ENCODE measurements around the gene AGAP2. TPM values are rescaled to one million over a fixed set of nuclear protein-coding genes. Genes with fewer than 3 reads are reported as not detected.

The AGAP2 gene
- total RNA-seq, 1 donor from 2014 or later, result 0.14 TPM

DNA sequence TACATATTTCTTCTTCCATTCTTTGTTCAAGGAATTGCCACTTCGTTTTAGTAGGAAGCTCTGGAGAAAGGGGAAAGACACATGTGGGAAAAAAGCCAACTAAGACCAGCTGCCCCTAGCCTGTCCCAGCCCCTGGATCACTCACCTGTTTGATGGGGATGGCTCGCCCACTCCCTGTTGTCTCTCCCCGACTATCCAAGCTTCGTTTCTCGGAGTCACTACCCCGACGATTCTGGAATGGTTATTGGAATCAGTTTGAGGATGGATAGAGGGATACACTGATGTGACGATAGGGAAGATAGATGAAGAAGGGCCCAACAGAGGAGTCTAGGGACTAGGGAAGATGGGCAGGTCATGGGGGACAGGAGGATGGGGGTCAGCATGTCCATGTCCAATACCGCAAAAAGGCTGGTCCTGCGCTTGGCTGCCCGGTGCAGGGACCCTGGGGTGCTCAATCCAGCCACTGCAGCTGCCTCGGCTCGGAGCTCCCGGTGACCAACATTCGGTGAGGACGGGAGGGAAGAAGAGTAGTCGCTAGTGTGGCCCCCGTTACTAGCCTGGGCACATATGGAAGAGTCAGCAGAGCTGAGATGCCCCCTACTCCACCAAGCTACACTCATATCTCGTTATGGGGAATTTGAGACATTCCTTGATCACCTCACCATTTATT is 7.0 kb downstream of the AGAP2 start:
- Histone ChIP-seq H3K4me2 (ENCODE audit: low read length) (no peak overlapping the region), H3K4me1 (ENCODE audit: insufficient read depth, low read length) (peaks cover 8% of the 10 kb centered on the region), H4K20me1 (ENCODE audit: insufficient read depth, low read length) (peaks cover 10% of the 10 kb centered on the region), H3K36me3 (ENCODE audit: insufficient read depth, low read length) (no peaks in the 10 kb centered on the region), H3K4me3 (ENCODE audit: insufficient read depth, low read depth, low read length) (no peak overlapping the region), H3K9ac (ENCODE audit: low read length) (no peak overlapping the region), H3K79me2 (ENCODE audit: insufficient read depth, low read length) (no peaks in the 10 kb centered on the region), H2AFZ (ENCODE audit: low read depth, low read length) (no peak overlapping the region), H3K27me3 (ENCODE audit: insufficient read depth, low read length) (peaks cover 57% of the 10 kb centered on the region), H3K27ac (ENCODE audit: low read depth, low read length) (no peak overlapping the region), H3K9me3 (ENCODE audit: insufficient read depth, low read depth, low read length) (no peaks in the 10 kb centered on the region)
- DNase-seq (ENCODE audit: low read depth) (no peak), FAIRE-seq (no peak)
- H3K4me3 Mint-ChIP-seq (ENCODE audit: unreplicated experiment), result no peak overlapping the region
- TF ChIP-seq, protein P1, sequence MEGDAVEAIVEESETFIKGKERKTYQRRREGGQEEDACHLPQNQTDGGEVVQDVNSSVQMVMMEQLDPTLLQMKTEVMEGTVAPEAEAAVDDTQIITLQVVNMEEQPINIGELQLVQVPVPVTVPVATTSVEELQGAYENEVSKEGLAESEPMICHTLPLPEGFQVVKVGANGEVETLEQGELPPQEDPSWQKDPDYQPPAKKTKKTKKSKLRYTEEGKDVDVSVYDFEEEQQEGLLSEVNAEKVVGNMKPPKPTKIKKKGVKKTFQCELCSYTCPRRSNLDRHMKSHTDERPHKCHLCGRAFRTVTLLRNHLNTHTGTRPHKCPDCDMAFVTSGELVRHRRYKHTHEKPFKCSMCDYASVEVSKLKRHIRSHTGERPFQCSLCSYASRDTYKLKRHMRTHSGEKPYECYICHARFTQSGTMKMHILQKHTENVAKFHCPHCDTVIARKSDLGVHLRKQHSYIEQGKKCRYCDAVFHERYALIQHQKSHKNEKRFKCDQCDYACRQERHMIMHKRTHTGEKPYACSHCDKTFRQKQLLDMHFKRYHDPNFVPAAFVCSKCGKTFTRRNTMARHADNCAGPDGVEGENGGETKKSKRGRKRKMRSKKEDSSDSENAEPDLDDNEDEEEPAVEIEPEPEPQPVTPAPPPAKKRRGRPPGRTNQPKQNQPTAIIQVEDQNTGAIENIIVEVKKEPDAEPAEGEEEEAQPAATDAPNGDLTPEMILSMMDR (IDR thresholded peaks at IDR 0.05; ENCODE audit: insufficient read depth, low read depth, low read length), result no peak
- TF ChIP-seq EZH2 (IDR thresholded peaks at IDR 0.05; ENCODE audit: insufficient read depth, low read length), result no peak
- peaks cover 6% of the 10 kb centered on the region for H3K36me3 Mint-ChIP-seq (ENCODE audit: low read depth, unreplicated experiment)
- H3K27me3 Mint-ChIP-seq (ENCODE audit: low read depth, unreplicated experiment), result peaks cover 84% of the 10 kb centered on the region
- H3K9me3 Mint-ChIP-seq (ENCODE audit: unreplicated experiment), result peaks cover 13% of the 10 kb centered on the region
- peaks cover 13% of the 10 kb centered on the region for H3K4me1 Mint-ChIP-seq (ENCODE audit: low read depth, unreplicated experiment)
- no peak overlapping the region for H3K27ac Mint-ChIP-seq (ENCODE audit: unreplicated experiment)

DNA sequence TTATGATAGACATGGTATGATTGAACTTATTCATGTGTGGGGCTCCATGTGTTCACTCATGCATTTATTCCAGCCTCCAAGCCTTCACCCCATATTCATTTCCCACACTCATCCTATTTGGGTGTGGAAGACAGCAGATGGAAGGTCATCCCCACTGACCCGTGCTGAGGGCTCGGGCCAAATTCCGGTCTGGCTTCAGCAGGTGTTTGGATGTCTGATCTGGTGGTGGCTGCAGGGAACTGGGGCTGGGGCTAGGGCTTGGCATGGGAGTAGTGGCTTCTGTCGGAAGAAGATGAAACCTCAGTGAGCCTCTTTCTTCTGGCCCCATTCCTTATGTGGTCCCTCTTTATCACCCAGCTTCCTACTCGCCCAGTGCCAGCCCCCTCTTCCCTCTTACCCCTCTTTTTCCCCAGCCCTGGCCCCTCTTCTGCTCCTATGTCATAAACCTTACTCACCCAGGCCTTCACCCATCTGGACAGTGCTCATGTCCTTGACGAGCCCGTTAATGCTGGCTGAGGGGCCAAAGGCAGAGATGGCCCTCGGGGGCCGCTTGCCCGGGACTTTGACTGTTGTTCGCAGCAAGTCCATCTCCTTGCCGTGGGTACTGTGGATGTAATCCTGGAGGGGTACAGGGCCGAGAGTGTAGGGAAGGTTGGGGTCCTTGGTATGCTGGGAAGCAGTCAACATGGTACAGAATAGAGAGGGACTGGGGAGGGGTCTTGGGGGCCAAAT is 8.0 kb downstream of the AGAP2 start:
- Histone ChIP-seq H3K4me1 (ENCODE audit: insufficient read depth, low read length) (peaks cover 7% of the 10 kb centered on the region), H3K27ac (ENCODE audit: low read depth, low read length) (no peak overlapping the region), H3K4me2 (ENCODE audit: low read length) (no peak overlapping the region), H4K20me1 (ENCODE audit: insufficient read depth, low read length) (peaks cover 8% of the 10 kb centered on the region), H3K79me2 (ENCODE audit: insufficient read depth, low read length) (no peaks in the 10 kb centered on the region), H3K36me3 (ENCODE audit: insufficient read depth, low read length) (no peaks in the 10 kb centered on the region), H3K4me3 (ENCODE audit: insufficient read depth, low read depth, low read length) (no peak overlapping the region), H3K9ac (ENCODE audit: low read length) (no peak overlapping the region), H2AFZ (ENCODE audit: low read depth, low read length) (no peak overlapping the region), H3K9me3 (ENCODE audit: insufficient read depth, low read depth, low read length) (no peaks in the 10 kb centered on the region), H3K27me3 (ENCODE audit: insufficient read depth, low read length) (peaks cover 47% of the 10 kb centered on the region)
- no peak overlapping the region for H3K4me3 Mint-ChIP-seq (ENCODE audit: unreplicated experiment)
- peaks cover 8% of the 10 kb centered on the region for H3K36me3 Mint-ChIP-seq (ENCODE audit: low read depth, unreplicated experiment)
- peaks cover 80% of the 10 kb centered on the region for H3K27me3 Mint-ChIP-seq (ENCODE audit: low read depth, unreplicated experiment)
- H3K4me1 Mint-ChIP-seq (ENCODE audit: low read depth, unreplicated experiment), result peaks cover 9% of the 10 kb centered on the region
- H3K27ac Mint-ChIP-seq (ENCODE audit: unreplicated experiment), result no peak overlapping the region
- TF ChIP-seq, protein P1 (IDR thresholded peaks at IDR 0.05; ENCODE audit: insufficient read depth, low read depth, low read length), result no peak
- no peak for TF ChIP-seq EZH2 (IDR thresholded peaks at IDR 0.05; ENCODE audit: insufficient read depth, low read length)
- peaks cover 16% of the 10 kb centered on the region for H3K9me3 Mint-ChIP-seq (ENCODE audit: unreplicated experiment)
- FAIRE-seq, result no peak
- no peak for DNase-seq (ENCODE audit: low read depth)
